NCI-H2029 treated with DMSO at 0.1 percent for 48 hours (cell line): Measurements from ENCODE around the gene IL11RA.

ENCODE experiments used
- DNase-seq: peaks from one replicate; lab custom pipeline; 2025; lab: John Stamatoyannopoulos, UW

Gene IL11RA

GRCh38 chr9:34654323-34655051 is 2.5 kb downstream of the IL11RA start:
- peak; percentile 33 for DNase-seq

GRCh38 chr9:34655394-34655793 is 3.4 kb downstream of the IL11RA start:
- DNase-seq = no peak

GRCh38 chr9:34656992-34657391 is 5.0 kb downstream of the IL11RA start:
- no peak for DNase-seq

GRCh38 chr9:34658461-34658860 is 6.5 kb downstream of the IL11RA start:
- DNase-seq = no peak

- no peak for DNase-seq
Observed at GRCh38 chr9:34659592-34660253, 7.7 kb downstream of the IL11RA start.

GRCh38 chr9:34662526-34663302 is 10.7 kb downstream of the IL11RA start, which contains the start of gene CCL27:
CCL27 (minus strand) TSS chr9:34662657; CDS start chr9:34662633, 24 bp downstream.
- no peak for DNase-seq

- no peak for DNase-seq
Observed at GRCh38 chr9:34663303-34663605, 11.3 kb downstream of the IL11RA start.

GRCh38 chr9:34664281-34665066 is 12.5 kb downstream of the IL11RA start:
- no peak for DNase-seq

GRCh38 chr9:34665067-34665380 is 13.0 kb downstream of the IL11RA start:
- DNase-seq = no peak

GRCh38 chr9:34665381-34666250 is 13.6 kb downstream of the IL11RA start:
- DNase-seq = peak; percentile 87

- DNase-seq = no peak
Observed at GRCh38 chr9:34669809-34670562, 18.0 kb downstream of the IL11RA start.

- DNase-seq = no peak
Observed at GRCh38 chr9:34671307-34671706, 19.3 kb downstream of the IL11RA start.

- DNase-seq = no peak
Observed at GRCh38 chr9:34674440-34674839, 22.5 kb downstream of the IL11RA start.

- DNase-seq = peak; percentile 21
Observed at GRCh38 chr9:34675048-34675714, 23.2 kb downstream of the IL11RA start.

- no peak for DNase-seq
Observed at GRCh38 chr9:34675869-34676268, 23.9 kb downstream of the IL11RA start.

GRCh38 chr9:34684145-34684544 is 32.2 kb downstream of the IL11RA start:
- no peak for DNase-seq

GRCh38 chr9:34684816-34685215 is 32.8 kb downstream of the IL11RA start:
- no peak for DNase-seq

- DNase-seq = no peak
Observed at GRCh38 chr9:34685591-34685990, 33.6 kb downstream of the IL11RA start.

- no peak for DNase-seq
Observed at GRCh38 chr9:34686231-34686630, 34.2 kb downstream of the IL11RA start.

- DNase-seq = no peak
Observed at GRCh38 chr9:34686732-34687131, 34.7 kb downstream of the IL11RA start.
